ENCODE data around the gene SELENOF. TPM values are rescaled to one million over a fixed set of nuclear protein-coding genes. Genes with fewer than 3 reads are reported as not detected.

SELENOF gene
- polyA plus RNA-seq, 1 of the 3 experiments (the other 2 are of a cell fraction) = 155 TPM

Other genes starting within 250 kb of the SELENOF start
- 13.2 and 16.3 TPM in 2 replicates for gene SH3GLB1, start 209.6 kb downstream of the SELENOF start, polyA plus RNA-seq (2012; rRNA removed)
- 16.6 and 21.8 TPM in 2 replicates for gene HS2ST1, start 509 bp upstream of the SELENOF start, polyA plus RNA-seq (2012; rRNA removed)

All from SK-N-SH (cell line).